Measurements from ENCODE around the gene SLC38A10.

The SLC38A10 gene

DNA sequence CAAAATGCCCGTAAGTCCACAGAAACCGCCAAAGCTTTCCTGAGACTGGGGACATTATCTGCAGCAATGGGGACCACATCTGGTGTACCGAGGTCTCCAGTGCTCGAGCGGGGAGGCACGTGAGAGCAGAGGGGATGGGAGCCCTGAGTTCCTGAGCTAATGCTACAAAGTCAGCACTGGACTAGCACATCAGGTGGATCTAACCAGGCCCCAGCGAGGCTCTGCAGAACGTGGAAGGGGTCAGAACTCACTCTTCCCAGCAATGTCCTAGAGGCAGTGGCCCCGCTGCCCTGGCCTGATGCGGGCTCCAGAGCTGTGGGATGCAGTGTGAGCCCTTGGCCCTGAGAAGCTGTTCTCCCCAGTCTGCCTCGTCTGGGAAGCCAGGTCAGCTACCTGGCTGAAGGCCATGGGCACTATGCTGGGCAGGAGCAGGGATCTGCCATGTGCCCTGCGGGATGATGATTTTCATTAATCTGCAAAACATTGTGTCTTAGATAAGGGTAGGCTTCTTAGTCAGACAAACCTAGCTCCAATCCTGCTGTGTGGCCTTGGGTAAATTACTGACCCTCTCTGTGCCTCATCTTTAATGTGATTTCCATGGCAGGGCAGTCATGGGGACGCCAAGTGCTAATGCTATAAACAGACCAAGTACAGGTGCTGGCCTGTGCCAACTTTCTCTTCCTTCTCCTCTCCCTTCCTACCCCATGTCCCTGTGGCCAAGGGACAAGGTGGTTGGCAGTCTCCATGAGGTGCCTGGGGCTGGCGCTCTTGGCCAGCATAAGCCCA is 40.1 kb upstream of the SLC38A10 start:
- DNase-seq (ENCODE audit: extremely low read depth, low read depth) = no peak
- no peak overlapping the region for H3K4me3 ChIP-seq (replicated peaks; ENCODE audit: low read depth, low read length)
- TF ChIP-seq, protein P1, sequence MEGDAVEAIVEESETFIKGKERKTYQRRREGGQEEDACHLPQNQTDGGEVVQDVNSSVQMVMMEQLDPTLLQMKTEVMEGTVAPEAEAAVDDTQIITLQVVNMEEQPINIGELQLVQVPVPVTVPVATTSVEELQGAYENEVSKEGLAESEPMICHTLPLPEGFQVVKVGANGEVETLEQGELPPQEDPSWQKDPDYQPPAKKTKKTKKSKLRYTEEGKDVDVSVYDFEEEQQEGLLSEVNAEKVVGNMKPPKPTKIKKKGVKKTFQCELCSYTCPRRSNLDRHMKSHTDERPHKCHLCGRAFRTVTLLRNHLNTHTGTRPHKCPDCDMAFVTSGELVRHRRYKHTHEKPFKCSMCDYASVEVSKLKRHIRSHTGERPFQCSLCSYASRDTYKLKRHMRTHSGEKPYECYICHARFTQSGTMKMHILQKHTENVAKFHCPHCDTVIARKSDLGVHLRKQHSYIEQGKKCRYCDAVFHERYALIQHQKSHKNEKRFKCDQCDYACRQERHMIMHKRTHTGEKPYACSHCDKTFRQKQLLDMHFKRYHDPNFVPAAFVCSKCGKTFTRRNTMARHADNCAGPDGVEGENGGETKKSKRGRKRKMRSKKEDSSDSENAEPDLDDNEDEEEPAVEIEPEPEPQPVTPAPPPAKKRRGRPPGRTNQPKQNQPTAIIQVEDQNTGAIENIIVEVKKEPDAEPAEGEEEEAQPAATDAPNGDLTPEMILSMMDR (IDR thresholded peaks at IDR 0.05; ENCODE audit: low read depth, low read length, missing control alignments) = no peak

- no peak for DNase-seq (ENCODE audit: extremely low read depth, low read depth)
- TF ChIP-seq, protein P1 (IDR thresholded peaks at IDR 0.05; ENCODE audit: low read depth, low read length, missing control alignments) = no peak
- H3K4me3 ChIP-seq (replicated peaks; ENCODE audit: low read depth, low read length) = no peak overlapping the region
These were observed 39.3 kb upstream of the SLC38A10 start for GRCh38 chr17:81334391-81334901.

DNA sequence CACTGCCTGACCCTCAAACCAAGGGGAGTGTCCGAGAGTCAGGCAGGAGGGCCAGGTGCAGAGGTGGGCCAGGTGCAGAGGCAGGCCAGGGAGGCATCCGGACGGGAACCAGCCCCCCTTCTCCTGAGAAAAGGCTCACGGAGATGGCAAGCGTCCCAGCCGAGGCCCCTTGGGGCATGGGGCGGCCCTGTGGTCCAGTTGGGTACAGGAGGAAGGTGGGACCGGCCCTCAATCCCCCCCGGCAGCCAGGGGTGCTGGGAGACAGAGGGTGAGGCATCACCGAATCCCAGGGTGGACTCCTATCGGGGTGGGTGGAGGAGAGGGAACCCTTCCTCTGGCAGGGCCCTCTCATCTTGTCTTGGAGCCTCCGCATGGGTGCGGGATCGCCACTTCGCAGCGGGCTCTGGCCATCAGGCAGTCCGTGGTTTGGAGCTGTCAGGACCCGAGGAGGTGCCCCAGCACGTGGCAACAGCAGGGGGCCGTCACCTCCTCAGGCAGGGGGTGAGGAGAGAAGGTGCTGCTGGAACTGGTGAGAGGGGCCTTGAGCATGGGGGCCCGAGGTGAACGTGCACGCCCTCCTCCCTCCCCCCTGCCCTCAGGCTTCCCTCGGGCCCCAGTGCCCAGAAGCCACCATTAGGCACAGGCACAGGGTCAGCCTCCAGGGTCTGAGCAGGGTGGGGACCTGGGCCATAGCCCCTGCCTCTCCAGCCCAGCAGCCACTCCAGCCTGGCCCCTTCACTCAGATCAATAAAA is 38.7 kb upstream of the SLC38A10 start:
- H3K4me3 ChIP-seq (replicated peaks; ENCODE audit: low read depth, low read length) = no peak overlapping the region
- DNase-seq (ENCODE audit: extremely low read depth, low read depth) = no peak
- TF ChIP-seq, protein P1 (IDR thresholded peaks at IDR 0.05; ENCODE audit: low read depth, low read length, missing control alignments) = no peak

- no peak for DNase-seq (ENCODE audit: extremely low read depth, low read depth)
- TF ChIP-seq, protein P1 (IDR thresholded peaks at IDR 0.05; ENCODE audit: low read depth, low read length, missing control alignments) = no peak
- no peak overlapping the region for H3K4me3 ChIP-seq (replicated peaks; ENCODE audit: low read depth, low read length)
These were observed 37.9 kb upstream of the SLC38A10 start for GRCh38 chr17:81332914-81333528.

DNA sequence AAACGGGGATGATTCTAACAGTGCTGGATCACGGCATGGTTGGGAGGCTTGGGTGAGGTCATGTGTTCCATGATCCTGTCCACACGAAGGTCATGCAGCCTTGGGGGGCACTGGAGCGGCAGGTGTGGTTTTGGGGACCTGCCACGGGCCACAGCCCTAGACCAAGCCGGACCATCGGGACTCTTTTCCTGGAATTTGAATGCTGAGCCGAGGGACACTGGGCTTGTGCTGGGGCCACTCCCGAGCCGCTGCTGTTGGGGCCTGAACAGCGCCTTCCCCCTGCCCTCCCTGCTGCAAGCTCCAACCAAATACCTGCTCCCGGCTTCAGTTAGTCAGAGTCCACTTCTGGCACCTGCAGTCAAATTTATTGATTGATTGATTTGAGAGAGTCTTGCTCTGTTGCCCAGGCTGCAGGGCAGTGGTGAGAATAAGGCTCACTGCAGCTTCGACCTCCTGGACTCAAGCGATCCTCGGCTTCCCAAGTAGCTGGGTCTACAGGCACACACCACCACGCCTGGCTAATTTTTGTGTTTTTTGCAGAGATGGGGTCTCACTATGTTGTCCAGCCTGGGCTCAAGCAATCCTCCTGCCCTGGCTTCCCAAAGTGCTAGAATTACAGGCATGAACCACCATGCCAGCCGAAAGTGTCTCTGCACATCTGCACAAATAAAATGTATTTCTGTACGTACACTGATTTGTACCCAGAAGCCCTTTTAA is 37.2 kb upstream of the SLC38A10 start:
- TF ChIP-seq, protein P1 (IDR thresholded peaks at IDR 0.05; ENCODE audit: low read depth, low read length, missing control alignments) = no peak
- H3K4me3 ChIP-seq (replicated peaks; ENCODE audit: low read depth, low read length) = no peak overlapping the region
- no peak for DNase-seq (ENCODE audit: extremely low read depth, low read depth)

DNA sequence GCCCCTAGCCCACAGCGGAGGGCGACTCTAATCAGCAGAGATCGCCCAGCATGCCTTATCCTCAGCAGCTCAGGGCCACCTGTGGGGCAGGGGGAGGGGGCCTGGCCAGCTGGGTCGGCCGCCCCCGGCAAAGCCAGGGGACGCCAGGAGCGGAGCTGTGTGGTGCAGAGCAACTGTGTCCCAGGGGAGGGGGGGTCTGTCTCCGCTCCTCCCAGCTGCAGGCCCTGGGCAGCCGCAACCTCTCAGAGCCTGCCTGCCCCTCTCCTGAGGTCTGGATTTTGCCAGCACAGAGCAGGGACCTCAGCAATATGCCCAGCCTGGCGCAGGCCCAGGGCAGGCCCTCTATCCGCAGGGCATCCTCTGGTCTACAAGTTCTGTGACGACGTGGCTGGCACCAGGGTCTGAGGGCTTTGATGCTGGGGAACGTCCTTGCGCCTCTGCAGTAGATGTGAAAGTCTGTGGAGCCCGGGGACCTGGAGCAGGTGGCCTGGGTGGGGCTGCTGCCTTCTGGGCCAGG is 36.5 kb upstream of the SLC38A10 start:
- DNase-seq (ENCODE audit: extremely low read depth, low read depth) = no peak
- H3K4me3 ChIP-seq (replicated peaks; ENCODE audit: low read depth, low read length) = no peak overlapping the region
- TF ChIP-seq, protein P1 (IDR thresholded peaks at IDR 0.05; ENCODE audit: low read depth, low read length, missing control alignments) = no peak

Data from HFF-Myc (cell line).